Parathyroid adenoma (tissue), 2 donors: ENCODE measurements around the gene SRBD1.

Experiments used
- H2AFZ ChIP-seq: fragments of 300-600 bp; sonication (generic); one replicate; pipeline ENCODE4 v1.7.0; 2017; ENCODE audit warnings: antibody characterized with exemption, mild to moderate bottlenecking
- H3K27ac ChIP-seq: fragments of 300-600 bp; sonication (generic); one replicate; pipeline ENCODE4 v1.7.0; 2017
- H3K27me3 ChIP-seq: fragments of 300-600 bp; sonication (generic); one replicate; pipeline ENCODE4 v1.7.0; 2017; ENCODE audit warnings: low read length; ENCODE audit not compliant: control insufficient read depth, insufficient read depth
- H3K36me3 ChIP-seq: fragments of 300-600 bp; sonication (generic); one replicate; pipeline ENCODE4 v1.7.0; 2017; ENCODE audit warnings: low read length; ENCODE audit not compliant: control insufficient read depth, insufficient read depth
- H3K4me1 ChIP-seq: fragments of 300-600 bp; sonication (generic); one replicate; pipeline ENCODE4 v1.7.0; 2017; ENCODE audit warnings: control low read depth
- H3K4me2 ChIP-seq: fragments of 300-600 bp; sonication (generic); one replicate; pipeline ENCODE4 v1.7.0; 2017; ENCODE audit warnings: low read length
- H3K4me3 ChIP-seq: fragments of 300-600 bp; sonication (generic); one replicate; pipeline ENCODE4 v1.7.0; 2017; ENCODE audit warnings: low read depth, low read length
- H3K79me2 ChIP-seq: fragments of 300-600 bp; sonication (generic); one replicate; pipeline ENCODE4 v1.7.0; 2017; ENCODE audit warnings: control low read depth
- H3K9ac ChIP-seq: fragments of 300-600 bp; sonication (generic); one replicate; pipeline ENCODE4 v1.7.0; 2017; ENCODE audit warnings: mild to moderate bottlenecking
- H3K9me3 ChIP-seq: fragments of 300-600 bp; sonication (generic); one replicate; pipeline ENCODE4 v1.7.0; 2017; ENCODE audit warnings: low read length; ENCODE audit not compliant: control insufficient read depth
- TF ChIP-seq, protein P1 (sequence below): fragments of 300-600 bp; sonication (generic); IDR thresholded peaks from one replicate; pipeline ENCODE4 v1.7.0; 2017; ENCODE audit warnings: antibody characterized with exemption, mild to moderate bottlenecking
- donor health status: primary hyperparathyroidism.

Gene SRBD1

DNA sequence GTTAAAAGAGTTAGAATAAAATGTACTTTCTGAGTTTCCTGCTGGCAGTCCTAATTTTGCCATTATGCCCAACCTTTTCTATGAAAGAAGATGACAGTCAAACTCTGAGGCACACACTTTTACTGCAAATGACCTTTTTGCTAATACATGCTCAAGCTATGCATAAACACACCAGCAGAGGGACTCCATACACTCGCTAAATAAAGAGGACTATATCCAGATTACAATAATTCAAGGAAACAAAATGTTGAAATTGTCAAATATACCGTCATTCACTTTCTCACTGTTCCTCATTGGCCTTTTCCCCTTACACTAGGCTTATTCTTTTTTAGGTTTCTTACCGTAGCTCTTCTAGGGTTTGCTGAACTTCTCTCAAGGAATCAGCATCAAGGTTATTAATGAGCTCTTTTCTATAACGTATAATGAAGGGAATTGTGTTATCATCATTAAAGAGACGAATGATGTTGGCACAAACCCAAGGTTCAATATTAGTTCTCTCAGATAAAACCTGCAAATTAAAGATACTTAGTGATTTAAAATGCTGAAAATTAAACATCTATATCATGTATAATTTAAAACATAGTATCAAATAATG lies 25.7 kb downstream of the SRBD1 start:
- H3K9ac ChIP-seq = no peak overlapping the region
- H3K36me3 ChIP-seq = no peaks in the 10 kb centered on the region
- no peaks in the 10 kb centered on the region for H3K27me3 ChIP-seq
- H3K79me2 ChIP-seq = peaks cover 6% of the 10 kb centered on the region
- peak overlapping the region; percentile 71 for H2AFZ ChIP-seq
- TF ChIP-seq, protein P1, sequence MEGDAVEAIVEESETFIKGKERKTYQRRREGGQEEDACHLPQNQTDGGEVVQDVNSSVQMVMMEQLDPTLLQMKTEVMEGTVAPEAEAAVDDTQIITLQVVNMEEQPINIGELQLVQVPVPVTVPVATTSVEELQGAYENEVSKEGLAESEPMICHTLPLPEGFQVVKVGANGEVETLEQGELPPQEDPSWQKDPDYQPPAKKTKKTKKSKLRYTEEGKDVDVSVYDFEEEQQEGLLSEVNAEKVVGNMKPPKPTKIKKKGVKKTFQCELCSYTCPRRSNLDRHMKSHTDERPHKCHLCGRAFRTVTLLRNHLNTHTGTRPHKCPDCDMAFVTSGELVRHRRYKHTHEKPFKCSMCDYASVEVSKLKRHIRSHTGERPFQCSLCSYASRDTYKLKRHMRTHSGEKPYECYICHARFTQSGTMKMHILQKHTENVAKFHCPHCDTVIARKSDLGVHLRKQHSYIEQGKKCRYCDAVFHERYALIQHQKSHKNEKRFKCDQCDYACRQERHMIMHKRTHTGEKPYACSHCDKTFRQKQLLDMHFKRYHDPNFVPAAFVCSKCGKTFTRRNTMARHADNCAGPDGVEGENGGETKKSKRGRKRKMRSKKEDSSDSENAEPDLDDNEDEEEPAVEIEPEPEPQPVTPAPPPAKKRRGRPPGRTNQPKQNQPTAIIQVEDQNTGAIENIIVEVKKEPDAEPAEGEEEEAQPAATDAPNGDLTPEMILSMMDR = peak; percentile 76
- no peak overlapping the region for H3K4me3 ChIP-seq
- peaks cover 6% of the 10 kb centered on the region for H3K4me1 ChIP-seq
- H3K4me2 ChIP-seq = no peak overlapping the region
- no peaks in the 10 kb centered on the region for H3K9me3 ChIP-seq
- H3K27ac ChIP-seq = no peak overlapping the region

DNA sequence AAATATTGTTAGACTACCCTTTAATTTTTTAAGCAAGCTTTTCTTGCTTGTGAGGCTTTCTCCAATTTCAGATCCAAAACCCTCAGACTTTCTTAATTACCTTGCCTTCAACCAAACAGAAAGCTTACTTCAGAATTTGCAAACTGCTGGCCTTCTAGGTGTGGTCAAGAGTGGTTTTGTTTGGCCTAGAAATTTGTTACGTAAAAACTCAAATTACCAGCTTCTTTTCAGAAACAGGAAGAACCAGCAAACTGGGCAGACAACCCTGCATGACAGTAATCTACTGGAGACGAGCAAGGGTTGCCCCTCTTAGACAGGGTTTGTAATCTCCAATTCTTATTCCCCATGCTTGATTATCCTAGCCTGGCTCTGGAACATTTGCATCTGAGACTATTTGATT lies 27.1 kb downstream of the SRBD1 start:
- no peaks in the 10 kb centered on the region for H3K27me3 ChIP-seq
- no peak overlapping the region for H3K9ac ChIP-seq
- H3K36me3 ChIP-seq = no peaks in the 10 kb centered on the region
- H3K9me3 ChIP-seq = no peaks in the 10 kb centered on the region
- H3K27ac ChIP-seq = no peak overlapping the region
- H3K4me2 ChIP-seq = no peak overlapping the region
- H3K4me3 ChIP-seq = no peak overlapping the region
- peaks cover 6% of the 10 kb centered on the region for H3K79me2 ChIP-seq
- TF ChIP-seq, protein P1 = no peak
- no peak overlapping the region for H2AFZ ChIP-seq
- peaks cover 6% of the 10 kb centered on the region for H3K4me1 ChIP-seq

DNA sequence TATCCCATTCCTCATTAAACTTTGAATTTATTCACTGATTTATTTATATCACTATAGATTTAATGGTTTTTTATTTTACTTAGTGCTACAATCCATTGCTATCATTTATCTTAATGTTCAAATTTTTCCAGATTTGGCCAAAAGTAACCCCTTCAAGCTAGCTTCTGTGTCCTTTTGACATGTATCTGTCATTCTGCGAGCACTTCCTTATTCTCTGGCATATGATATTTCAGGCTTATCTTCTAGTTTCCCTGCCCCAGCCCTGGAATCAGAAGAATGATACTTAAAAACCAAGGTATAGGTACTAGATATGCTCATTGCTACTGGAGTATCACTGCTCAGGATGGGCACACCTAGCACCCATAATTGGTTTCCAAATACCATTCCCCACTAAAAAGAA lies 28.5 kb downstream of the SRBD1 start:
- no peak overlapping the region for H3K4me3 ChIP-seq
- H3K79me2 ChIP-seq = peaks cover 6% of the 10 kb centered on the region
- TF ChIP-seq, protein P1 = no peak
- H3K9ac ChIP-seq = no peak overlapping the region
- H3K27ac ChIP-seq = no peak overlapping the region
- H3K36me3 ChIP-seq = no peaks in the 10 kb centered on the region
- H3K27me3 ChIP-seq = no peaks in the 10 kb centered on the region
- no peak overlapping the region for H3K4me2 ChIP-seq
- no peaks in the 10 kb centered on the region for H3K9me3 ChIP-seq
- peaks cover 6% of the 10 kb centered on the region for H3K4me1 ChIP-seq
- H2AFZ ChIP-seq = no peak overlapping the region

DNA sequence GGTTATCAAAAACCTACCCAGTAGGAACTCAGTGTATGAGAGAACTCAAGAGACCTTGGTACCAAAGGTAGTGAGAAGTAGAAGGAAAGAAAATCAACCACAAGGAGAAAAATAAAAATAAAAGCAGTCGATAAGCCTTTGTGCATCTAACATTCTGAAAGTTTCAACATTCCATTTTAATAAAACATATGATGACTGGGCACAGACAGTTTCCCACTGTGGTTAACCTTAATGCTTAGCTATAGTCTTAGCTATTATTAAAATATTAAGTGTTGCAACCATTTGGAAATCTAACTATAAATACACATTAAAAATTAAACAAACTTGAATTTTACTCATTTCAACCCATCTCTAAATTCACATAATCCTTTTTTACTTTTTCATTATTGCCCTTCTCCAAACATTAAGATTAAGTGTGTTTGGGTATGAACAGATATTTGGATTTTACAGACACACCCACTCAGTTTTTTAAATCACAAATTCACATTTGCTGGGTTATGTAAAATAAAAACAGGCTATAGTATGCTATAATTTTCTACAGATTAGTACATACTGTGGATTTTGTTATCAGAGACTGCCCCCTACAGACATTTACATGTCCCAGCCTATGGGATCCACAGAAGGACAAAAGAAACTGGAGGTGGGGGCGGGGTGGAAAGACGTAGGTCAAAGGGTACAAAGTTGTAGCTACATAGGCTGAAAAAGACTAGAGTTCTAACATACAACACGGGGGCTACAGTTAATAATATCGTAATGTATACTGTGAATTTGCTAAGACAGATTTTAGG lies 32.8 kb downstream of the SRBD1 start:
- Histone ChIP-seq H3K9ac (no peak overlapping the region), H3K4me1 (peaks cover 23% of the 10 kb centered on the region), H3K36me3 (no peaks in the 10 kb centered on the region), H3K27me3 (no peaks in the 10 kb centered on the region), H3K4me3 (no peak overlapping the region), H2AFZ (peak overlapping the region; percentile 1), H3K9me3 (no peaks in the 10 kb centered on the region), H3K27ac (no peak overlapping the region), H3K79me2 (no peaks in the 10 kb centered on the region), H3K4me2 (no peak overlapping the region)
- TF ChIP-seq, protein P1 = peak; percentile 64
